GM21576 (cell line): ENCODE measurements around the gene EVI5.
"Not testable (repeated sequence)": the region's sequence is repeated elsewhere in the genome, so short reads cannot be mapped to it uniquely, and the experiment has no call there.

Experiments
- ATAC-seq: cut with Tn5 transposase; IDR thresholded peaks from one replicate; pipeline ENCODE4 v1.9.1; 2021; ENCODE audit warnings: mild to moderate bottlenecking, moderate library complexity; ENCODE audit not compliant: unreplicated experiment

The EVI5 gene

DNA sequence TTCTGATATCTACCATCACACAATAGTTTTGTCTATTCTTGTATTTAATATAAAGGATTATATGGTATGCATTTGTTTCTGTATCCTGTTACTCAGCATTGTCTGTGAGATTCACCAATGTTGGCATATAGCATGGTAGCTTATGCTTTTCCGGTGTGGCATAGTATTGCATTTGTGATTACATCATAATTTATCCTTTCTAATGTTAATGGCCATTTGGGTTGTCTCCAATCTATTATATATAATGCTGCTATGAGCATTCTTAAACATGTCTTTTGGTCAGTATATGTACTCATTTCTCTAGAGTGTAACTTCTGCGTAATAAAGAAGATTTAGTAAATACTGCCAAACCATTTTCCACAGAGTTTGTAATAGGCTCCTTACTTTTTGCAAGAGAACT is 257.2 kb downstream of the EVI5 start:
- ATAC-seq = no peak

DNA sequence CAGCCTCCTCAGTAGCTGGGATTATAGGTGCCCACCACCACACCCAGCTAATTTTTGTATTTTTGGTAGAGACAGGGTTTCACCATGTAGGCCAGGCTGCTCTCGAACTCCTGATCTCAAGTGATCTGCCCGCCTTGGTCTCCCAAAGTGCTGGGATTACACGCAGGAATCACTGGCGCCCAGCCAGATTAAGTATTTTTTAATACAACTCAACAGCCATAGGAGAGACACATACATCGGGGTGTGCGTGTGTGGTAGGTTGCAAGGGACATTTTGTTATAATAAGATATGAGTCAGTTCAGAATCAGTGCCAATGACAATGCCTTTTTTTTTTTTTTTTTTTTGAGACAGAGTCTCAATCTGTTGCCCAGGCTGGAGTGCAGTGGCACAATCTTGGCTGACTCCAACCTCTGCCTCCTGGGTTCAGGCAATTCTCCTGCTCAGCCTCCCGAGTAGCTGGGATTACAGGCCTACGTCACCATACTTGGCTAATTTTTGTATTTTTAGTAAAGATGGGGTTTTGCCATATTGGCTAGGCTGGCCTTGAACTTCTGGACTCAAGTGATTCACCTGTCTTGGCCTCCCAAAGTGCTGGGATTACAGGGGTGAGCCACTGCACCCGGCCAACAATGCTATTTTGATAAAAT is 259.8 kb downstream of the EVI5 start:
- ATAC-seq = not testable (repeated sequence)

DNA sequence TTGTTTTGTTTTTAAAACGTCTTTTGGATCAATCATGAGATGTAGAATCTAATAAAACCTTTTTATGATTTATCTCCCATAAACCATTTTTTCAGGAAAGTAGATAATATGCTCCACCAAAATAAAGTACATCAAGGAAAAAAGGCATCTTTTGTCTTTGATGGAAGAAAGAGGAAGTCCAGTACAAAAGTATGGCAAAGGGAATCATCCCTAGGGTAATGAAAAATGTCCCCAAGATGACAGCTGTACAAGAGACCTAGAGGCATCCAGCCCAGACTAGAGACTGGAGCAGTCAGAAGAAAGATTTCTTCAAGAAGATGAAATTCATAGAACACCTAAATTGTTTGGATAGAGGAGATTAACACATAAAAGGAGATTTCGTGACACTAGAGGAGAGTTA is 265.9 kb downstream of the EVI5 start:
- ATAC-seq = no peak

DNA sequence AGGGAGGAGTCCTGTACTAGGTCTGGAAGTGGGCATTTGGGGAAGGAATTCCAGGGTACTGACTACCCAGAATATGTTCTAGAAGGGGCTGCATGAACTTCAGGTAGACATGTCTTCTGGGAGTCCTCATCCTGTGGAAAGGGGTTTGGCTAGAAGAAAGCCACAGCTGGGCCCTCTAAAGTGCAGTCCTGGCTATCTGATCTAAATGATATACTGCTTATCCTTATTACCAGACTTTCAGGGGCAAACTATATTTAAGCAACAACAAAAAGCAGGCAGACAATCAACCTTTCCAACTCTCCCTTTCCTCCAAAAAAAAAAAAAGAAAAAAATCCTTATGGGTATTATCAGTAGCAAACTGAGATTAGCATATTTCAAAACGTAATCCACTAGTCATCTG is 268.3 kb downstream of the EVI5 start:
- no peak for ATAC-seq

DNA sequence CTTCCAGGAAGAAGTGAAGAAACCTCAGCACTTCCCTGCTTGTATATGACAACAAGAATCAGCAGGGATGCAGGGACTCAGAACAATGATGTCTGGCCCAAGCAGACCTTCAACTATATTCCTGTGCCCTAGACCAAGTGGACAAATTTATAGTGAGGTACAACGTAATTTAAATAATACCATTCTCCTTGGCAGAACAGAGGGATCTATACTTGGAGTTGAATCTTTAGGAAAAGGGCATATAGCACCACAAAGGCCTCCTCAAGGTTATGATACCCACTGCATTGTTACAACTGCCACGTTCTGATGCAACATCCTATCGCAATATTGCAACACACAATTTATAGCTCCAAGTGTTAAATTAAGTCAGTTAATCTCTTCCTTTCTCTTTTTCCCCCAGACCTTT is 269.1 kb downstream of the EVI5 start:
- ATAC-seq = no peak

DNA sequence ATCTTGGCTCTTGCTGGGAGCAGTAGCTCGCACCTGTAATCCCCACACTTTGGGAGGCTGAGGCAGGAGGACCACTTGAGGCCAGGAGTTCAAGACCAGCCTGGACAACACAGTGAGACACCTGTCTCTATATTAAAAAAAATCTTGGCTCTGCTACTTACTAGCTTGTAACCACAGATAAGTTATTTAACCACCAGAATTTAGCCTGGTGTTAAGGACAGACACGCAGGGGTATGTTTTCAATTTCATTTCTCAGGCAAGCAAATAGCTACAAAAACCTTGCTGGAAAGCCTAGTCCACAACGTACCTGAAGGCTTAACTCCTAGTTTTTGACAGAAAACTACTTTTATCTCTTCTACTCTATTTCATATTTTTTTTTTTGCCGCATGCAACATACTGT is 273.4 kb downstream of the EVI5 start:
- no peak for ATAC-seq

DNA sequence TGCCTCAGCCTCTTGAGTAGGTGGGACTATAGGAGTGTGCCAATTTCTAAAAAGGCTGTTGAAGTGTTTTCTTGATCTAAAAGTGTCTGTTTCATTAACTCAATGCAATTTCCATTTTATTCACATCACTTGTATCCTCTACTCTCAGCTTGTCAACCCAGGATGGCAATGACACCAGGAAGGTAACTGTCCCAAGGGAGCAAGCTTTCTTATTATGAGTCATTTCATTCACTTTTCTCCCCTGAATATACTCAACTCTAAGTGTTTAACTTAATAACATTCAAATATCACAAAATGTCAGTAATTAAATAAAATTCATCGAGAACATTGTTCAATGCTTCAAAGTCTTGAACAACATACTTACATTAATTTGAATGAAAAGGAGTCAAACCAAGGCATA is 275.3 kb downstream of the EVI5 start:
- ATAC-seq = no peak

DNA sequence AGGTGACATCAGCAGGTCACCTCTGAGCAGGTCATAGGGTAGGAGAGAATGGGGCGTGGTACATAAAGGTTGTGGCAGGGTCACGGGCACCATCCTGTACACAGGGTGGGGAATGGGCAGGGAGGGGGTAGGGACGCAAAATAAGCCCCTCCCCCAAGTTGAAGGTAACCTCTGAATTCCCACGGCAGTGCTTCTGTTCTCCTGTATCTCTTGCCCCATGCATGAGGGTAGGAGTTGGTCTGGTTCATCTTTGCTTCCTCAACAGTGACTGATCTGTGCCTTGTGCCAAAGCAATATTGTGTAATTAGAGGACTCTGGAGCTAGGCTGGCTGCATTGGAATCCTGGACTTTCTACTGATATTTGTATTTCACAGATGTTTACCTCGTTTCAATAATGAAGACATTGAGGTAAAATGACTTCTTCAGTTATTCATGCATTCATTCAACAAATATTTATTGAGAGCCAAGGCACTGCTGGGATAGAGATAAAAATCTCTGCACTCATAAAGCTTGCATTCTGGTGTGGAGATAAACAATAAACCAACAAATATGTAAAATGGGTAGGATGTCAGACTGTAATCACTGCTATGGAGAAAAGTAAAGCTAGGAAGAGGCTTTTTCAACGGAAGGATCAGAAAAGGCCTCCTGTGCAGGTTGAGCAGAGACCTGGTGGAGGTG is 279.8 kb downstream of the EVI5 start:
- ATAC-seq = no peak

DNA sequence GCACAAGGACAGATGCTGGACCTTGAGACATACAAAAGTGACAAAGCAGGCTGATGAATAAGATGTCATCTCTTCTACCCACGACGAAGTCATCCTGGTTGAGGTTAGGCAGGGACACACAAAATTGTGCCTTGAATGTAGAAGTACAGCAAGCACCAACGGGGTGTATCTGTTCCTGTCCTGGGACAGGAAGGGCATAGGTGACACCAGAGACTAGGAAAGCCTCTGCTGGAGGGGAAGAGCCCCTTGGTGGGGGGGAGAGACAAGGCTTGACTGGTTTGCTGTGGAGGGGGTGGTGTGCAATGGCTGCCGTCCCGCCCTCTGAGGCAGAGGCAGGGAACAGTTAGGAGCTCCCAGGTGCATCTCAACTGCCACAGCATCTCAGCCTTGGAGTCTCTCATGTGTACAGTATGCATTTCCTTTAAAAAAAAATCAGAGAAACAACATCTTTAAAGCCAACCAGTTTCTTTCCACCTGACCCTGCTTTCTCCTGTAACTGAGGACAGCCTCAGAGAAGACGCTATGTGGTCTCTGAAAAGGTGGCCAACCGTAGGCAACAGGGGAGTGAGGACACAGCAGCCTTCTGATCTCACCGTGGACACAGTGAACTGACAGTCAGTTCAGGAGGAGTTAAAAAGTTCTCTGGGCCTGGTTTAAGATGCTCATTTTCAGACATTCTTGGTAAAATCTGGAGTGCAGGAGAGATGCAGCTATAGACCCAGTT is 280.5 kb downstream of the EVI5 start:
- no peak for ATAC-seq

DNA sequence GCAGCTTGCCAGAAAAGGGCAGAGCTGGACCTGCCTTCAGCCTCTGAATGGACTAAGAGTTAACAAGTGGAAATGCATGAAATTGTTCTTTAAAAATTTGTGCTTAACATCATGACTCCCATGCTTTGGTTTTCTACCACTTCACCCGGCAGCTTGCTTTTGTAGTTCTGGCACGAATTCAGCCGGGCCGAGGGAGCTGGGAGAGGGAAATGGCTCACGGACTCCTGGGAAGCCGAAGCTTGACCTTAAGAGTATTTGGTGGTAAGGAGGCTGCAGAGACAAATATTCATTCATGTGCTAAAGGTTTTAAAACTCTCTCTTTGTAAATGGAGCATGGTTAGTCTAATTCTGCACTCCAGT is 281.0 kb downstream of the EVI5 start:
- no peak for ATAC-seq

DNA sequence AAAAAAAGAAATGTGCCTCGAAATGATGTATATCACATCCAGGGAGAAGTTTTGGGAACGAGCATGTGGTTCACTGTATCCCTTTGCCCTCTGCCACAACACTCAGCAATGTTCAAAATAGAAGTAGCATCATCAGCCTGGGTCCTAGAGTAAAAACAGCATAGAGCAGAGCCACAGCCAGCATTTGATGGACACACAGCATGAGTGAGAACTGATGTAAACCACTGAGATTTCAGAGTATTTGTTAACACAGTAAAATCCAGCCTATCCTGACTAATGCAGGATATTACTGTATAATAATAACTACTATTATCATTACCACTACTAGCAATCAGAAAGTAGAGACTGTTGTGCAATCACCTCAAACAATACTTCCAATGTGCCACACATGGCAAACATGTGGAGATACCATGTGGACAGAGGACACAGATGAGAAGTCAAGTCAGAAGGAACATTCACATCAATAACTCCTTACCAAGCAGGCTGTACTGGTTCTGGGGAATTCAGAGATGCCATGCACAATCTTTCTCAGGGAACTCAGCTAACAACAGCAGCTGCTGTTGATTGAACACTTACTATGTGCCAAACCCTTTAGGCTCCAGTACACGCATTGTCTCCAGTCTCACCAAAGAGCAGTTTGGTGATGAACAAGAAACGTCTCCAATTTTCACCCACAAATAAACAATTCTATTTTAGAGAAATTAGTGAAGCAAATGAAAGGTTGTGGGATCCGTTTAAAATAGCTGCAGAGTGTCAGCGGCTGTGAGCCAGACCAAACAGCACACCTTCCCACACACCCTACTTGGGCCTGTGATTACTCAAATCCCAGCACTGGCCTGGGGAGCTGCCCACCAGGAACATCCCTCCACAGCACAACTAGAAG is 281.6 kb downstream of the EVI5 start:
- ATAC-seq = no peak

DNA sequence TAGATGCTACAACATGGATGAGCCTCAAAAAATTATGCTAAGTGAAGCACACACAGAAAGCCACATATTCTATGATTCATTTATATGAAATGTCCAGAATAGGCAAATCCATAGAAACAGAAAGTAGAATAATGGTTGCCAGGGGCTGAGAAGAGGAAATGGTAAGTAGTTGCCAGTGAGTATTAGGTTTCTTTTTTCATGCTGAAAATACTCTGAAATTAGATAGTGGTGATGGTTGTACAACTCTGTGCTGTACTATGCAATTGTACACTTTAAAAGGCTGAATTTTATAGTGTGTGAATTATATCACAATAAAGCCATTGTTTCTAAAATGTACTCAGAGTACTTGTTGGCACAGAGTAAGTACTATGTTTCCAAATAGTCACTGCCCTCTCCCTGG is 282.7 kb downstream of the EVI5 start:
- peak; percentile 66 for ATAC-seq

DNA sequence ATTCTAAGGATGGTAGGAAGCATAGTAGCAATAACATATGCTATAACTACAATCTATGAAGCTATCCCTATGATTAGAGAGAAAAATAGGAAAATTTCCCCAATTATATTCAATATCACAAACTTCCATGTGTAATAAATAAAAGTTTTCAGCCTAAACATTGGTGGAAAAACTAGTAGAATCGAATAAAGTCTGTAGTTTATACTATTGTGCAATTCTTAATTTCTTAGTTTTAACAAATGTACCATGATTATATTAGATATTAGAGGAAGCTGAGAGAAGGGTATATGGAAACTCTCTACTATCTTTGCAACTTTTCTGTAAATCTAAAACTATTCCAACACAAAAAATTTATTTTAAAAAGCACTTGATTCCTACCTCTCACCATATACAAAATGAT is 284.4 kb downstream of the EVI5 start:
- no peak for ATAC-seq

DNA sequence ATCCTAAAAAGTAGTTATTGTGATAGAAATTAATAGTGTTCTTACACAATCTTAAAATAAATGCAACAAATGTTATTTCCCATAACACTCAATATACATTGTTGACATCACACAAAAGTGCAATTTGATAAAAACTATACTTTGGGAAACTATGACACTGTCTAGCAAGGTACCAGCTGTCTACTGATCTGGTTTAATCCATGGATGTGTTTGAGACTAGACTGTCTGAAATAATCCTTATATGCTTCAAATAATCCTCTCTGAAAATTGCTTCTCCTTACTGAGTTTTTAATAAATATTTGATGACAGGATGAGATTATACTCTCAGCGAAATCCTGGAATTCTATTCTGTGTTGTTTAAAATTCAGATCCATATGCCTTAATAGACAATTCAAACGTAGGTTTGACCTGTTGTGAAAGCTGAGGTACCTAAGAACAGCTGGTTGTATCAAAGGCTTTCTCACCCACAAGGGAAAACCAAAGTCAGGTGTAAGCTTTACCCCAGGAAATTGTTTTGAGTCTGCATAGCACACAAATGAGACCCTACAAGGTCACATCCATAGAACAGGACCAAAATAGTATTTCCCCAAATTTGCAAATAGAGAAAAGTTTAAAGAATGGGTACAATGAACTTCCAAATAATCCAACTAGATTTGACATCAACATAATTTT is 289.4 kb downstream of the EVI5 start:
- no peak for ATAC-seq

DNA sequence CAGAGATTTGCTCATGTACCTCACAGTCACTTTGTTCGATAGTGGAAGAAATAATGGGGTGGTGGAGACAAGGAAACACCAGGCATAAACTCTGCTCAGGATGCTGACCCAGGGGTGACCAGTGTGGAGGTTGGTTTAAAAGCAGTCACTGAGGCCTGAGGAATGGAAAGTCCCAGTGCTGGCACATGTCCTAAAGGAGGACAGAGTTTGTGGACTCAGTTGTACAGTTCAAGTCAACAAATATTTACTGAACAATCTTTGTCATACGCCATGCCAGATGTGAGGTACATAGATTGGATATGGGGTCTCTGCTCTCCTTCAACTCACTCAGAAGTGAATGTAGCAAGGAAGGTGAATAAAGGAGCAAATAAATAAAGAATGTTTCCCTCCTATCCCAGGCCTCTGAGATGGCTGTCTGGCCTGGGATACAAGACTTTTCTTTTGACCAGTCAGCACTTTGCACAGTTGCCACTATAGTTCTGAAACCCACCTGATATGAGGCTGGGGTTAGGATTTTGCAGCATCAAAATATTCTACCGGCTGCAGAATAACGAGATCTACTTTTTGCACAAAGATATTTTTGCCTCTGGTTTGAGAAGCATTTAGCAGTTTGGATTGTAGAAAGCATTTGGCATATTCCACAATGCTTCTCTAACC is 290.3 kb downstream of the EVI5 start:
- no peak for ATAC-seq

DNA sequence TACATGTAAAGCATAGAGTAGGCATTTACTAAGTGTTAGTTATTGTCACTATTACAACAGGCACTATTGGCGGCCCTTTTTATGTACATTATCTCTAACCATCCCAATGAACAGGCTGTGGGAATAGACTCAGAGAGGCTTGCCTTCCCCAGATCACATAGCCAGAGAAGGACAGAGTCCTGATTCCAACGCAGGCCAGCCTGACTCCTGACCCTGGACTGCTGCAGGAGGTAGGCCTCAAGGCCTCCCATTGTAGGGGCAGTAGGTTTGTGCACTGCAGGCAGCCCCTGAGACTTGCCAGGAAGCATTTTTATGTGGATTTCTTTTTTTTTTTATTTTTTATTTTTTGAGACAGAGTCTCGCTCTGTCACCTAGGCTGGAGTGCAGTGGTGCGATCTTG is 291.8 kb downstream of the EVI5 start:
- ATAC-seq = no peak

DNA sequence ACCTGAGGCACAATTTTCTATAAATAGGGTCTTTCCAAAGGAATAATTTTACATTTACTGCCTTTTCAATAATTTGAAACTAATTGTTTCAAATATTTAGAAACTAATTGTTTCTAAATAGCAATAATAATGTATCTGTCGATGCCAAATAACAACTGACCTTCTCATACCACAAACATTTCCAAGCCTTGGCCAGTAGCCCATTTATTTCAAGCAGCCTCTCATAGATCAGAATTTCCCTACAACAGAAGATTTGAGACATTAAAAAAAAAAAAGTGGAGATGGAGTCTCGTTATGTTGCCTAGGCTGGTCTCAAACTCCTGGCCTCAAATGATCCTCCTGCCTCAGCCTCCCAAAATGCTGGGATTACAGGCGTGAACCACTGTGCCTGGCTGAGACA is 296.1 kb downstream of the EVI5 start:
- no peak for ATAC-seq

DNA sequence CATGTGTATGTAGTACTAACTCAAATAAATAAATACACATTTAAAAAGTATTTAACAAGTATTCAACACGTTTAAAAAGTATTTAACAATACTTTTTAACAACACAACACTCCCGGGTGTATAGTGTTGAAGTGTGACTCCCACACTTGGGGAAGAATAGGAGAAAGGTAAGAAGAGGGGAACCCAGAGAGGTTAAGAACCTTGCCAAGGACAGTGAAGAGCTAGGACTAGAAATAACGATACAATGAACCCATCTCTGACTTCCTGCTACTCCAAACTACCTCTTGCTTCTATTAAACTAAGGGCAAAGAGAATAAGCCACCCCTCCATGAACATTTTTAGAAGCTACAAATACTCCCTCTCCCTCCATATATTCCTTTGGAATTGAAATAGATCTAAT is 296.5 kb downstream of the EVI5 start:
- no peak for ATAC-seq

DNA sequence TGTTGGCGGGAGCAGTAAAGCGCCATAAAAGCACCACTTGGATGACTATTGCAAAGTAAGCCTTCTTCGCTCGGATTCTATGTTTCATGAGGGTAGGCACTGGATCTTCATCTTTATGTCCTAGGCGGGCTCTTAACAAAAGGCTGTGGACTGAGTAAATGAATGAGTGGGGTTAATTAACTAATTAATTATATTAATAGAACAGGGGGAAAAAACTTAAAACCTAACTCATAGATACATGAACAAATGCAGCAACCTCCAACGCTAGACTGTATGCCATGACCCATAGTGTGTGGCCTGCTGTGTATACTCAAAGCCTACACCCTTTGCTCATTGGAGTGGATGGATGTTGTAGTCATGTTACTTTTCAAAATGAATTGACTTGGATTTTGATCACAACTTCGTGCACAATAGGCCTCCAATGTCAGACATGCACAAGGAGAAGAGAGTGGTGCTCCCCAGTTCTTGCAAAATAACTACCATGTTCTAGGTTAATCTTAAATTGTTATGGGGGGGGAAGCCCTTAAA is 297.8 kb downstream of the EVI5 start:
- ATAC-seq = no peak
